WI38 (cell line): Measurements from ENCODE around the gene NSD2.
"Not testable (repeated sequence)": the region's sequence is repeated elsewhere in the genome, so short reads cannot be mapped to it uniquely, and the experiment has no call there.

Source experiments
- H3K4me3 ChIP-seq: 2 replicates; pipeline ENCODE4 v1.5.1; 2011; ENCODE audit warnings: low read depth, mild to moderate bottlenecking, control low read depth, low read length
- CTCF ChIP-seq: IDR thresholded peaks from 2 replicates; pipeline ENCODE4 v1.5.1; 2012; ENCODE audit warnings: low read depth, mild to moderate bottlenecking, control low read depth, low read length

Gene NSD2

GRCh38 chr4:2009651-2010233 lies 138.5 kb downstream of the NSD2 start:
- 0 out of 2 replicates have a peak, but pooled peaks have one; percentile 12 for TF ChIP-seq CTCF
- H3K4me3 ChIP-seq = peak overlapping the region; percentile 80

GRCh38 chr4:2011583-2011982 lies 140.4 kb downstream of the NSD2 start:
- no peak for TF ChIP-seq CTCF
- H3K4me3 ChIP-seq = no peak overlapping the region

GRCh38 chr4:2015008-2015407 lies 143.8 kb downstream of the NSD2 start:
- TF ChIP-seq CTCF = no peak
- H3K4me3 ChIP-seq = no peak overlapping the region

GRCh38 chr4:2021358-2022018 lies 150.3 kb downstream of the NSD2 start:
- not testable (repeated sequence) for H3K4me3 ChIP-seq

- no peak overlapping the region for H3K4me3 ChIP-seq
- no peak for TF ChIP-seq CTCF
These were observed 153.5 kb downstream of the NSD2 start for GRCh38 chr4:2024683-2025082.

GRCh38 chr4:2025817-2026216 lies 154.6 kb downstream of the NSD2 start:
- no peak for TF ChIP-seq CTCF
- no peak overlapping the region for H3K4me3 ChIP-seq

GRCh38 chr4:2027120-2027519 lies 155.9 kb downstream of the NSD2 start:
- not testable (repeated sequence) for H3K4me3 ChIP-seq

- H3K4me3 ChIP-seq = not testable (repeated sequence)
These were observed 160.0 kb downstream of the NSD2 start for GRCh38 chr4:2031161-2031560.
